Measurements from ENCODE around the gene TBX10. TPM values are rescaled to one million over a fixed set of nuclear protein-coding genes. Genes with fewer than 3 reads are reported as not detected.

TBX10 gene
- total RNA-seq, 1 experiment from 2014 or later: not detected

DNA sequence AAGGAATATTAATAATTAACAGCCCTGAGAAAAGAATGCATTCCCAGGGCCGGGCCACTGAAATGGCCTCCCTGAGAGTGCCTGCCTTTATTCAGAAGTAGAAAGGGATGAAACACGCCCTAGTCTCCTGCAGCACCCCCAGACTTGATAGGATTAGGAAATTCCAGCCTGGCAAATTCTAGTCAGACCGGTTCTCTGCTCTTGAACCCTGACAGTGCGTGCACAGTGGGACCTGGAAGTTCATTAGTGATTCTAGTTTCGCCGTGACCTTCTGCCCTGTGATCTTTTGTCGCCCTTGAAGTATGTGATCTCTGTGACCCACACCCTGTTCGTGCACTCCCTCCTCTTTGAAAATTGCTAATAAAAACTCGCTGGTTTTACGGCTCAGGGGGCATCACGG, 58.1 kb downstream of the TBX10 start:
- POLR2A ChIA-PET (ENCODE audit: low non-redundant PET): no interaction called here
- Histone ChIP-seq H3K9me3 (ENCODE audit: low read depth, low read length, poor library complexity, severe bottlenecking) (no peaks in the 10 kb centered on the region), H3K36me3 (ENCODE audit: insufficient read depth, low read length, poor library complexity, severe bottlenecking) (peaks cover 18% of the 10 kb centered on the region), H3K4me3 (ENCODE audit: low read depth, low read length, poor library complexity, severe bottlenecking) (no peak overlapping the region), H3K27ac (ENCODE audit: low read depth, low read length, poor library complexity, severe bottlenecking) (no peak overlapping the region), H3K27me3 (replicated peaks; ENCODE audit: insufficient read depth, low read depth, low read length, poor library complexity) (no peaks in the 10 kb centered on the region), H3K4me1 (ENCODE audit: insufficient read depth, low read length, poor library complexity, severe bottlenecking) (peaks cover 30% of the 10 kb centered on the region)
- DNase-seq (ENCODE audit: low spot score): no peak
- TF ChIP-seq EZH2 (IDR thresholded peaks at IDR 0.05; ENCODE audit: borderline replicate concordance, low read depth, low read length, poor library complexity, severe bottlenecking): no peak
- TF ChIP-seq, protein P1, sequence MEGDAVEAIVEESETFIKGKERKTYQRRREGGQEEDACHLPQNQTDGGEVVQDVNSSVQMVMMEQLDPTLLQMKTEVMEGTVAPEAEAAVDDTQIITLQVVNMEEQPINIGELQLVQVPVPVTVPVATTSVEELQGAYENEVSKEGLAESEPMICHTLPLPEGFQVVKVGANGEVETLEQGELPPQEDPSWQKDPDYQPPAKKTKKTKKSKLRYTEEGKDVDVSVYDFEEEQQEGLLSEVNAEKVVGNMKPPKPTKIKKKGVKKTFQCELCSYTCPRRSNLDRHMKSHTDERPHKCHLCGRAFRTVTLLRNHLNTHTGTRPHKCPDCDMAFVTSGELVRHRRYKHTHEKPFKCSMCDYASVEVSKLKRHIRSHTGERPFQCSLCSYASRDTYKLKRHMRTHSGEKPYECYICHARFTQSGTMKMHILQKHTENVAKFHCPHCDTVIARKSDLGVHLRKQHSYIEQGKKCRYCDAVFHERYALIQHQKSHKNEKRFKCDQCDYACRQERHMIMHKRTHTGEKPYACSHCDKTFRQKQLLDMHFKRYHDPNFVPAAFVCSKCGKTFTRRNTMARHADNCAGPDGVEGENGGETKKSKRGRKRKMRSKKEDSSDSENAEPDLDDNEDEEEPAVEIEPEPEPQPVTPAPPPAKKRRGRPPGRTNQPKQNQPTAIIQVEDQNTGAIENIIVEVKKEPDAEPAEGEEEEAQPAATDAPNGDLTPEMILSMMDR (conservative IDR thresholded peaks at IDR 0.05; ENCODE audit: low read depth, low read length): no peak
- intact Hi-C loops (cut with micrococcal nuclease; ENCODE audit: unreplicated experiment): no loop called here
- BruUV-seq (replicated peaks): no TSS peak
- CTCF ChIA-PET: no interaction called here

Other genes with a start within 250 kb of the TBX10 start
- 43.0 and 55.0 TPM in 2 replicates for gene RAD9A, start 247.8 kb downstream of the TBX10 start, total RNA-seq (2021)
- 239 TPM in 2 replicates for gene PPP1CA, start 237.9 kb downstream of the TBX10 start, total RNA-seq (2021)
- gene TBC1D10C, start 235.7 kb downstream of the TBX10 start, total RNA-seq (2021): not detected in 2 replicates
- 0.13 and 0.28 TPM in 2 replicates for gene CARNS1, start 224.1 kb downstream of the TBX10 start, total RNA-seq (2021)
- gene RPS6KB2, start 211.3 kb downstream of the TBX10 start, total RNA-seq (2021): 58.8 and 65.0 TPM in 2 replicates
- gene PTPRCAP, start 202.1 kb downstream of the TBX10 start, total RNA-seq (2021): 0.56 and 1.3 TPM in 2 replicates
- gene CORO1B, start 196.3 kb downstream of the TBX10 start, total RNA-seq (2021): 92.5 and 96.6 TPM in 2 replicates
- not detected in 2 replicates for gene GPR152, start 187.0 kb downstream of the TBX10 start, total RNA-seq (2021)
- gene CABP4, start 184.4 kb downstream of the TBX10 start, total RNA-seq (2021): not detected in 2 replicates
- gene TMEM134, start 170.5 kb downstream of the TBX10 start, total RNA-seq (2021): 36.0 and 40.3 TPM in 2 replicates
- 66.0 and 77.9 TPM in 2 replicates for gene AIP, start 156.7 kb downstream of the TBX10 start, total RNA-seq (2021)
- 55.9 and 60.9 TPM in 2 replicates for gene PITPNM1, start 134.4 kb downstream of the TBX10 start, total RNA-seq (2021)
- 48.1 and 51.3 TPM in 2 replicates for gene CDK2AP2, start 131.6 kb downstream of the TBX10 start, total RNA-seq (2021)
- not detected in 2 replicates for gene CABP2, start 116.3 kb downstream of the TBX10 start, total RNA-seq (2021)
- gene GSTP1, start 56.0 kb downstream of the TBX10 start, total RNA-seq (2021): 1,211 and 1,270 TPM in 2 replicates
- gene NDUFV1, start 32.8 kb downstream of the TBX10 start, total RNA-seq (2021): 250 and 275 TPM in 2 replicates
- gene NUDT8, start 9.8 kb downstream of the TBX10 start, total RNA-seq (2021): 3.4 and 4.7 TPM in 2 replicates
- gene ACY3, start 11.0 kb upstream of the TBX10 start, total RNA-seq (2021): not detected in 2 replicates
- gene ALDH3B2, start 34.9 kb upstream of the TBX10 start, total RNA-seq (2021): not detected in 2 replicates

Measured in A673 (cell line).